Thyroid gland (tissue), 4 donors: ENCODE measurements around the gene CEMIP2. TPM values are rescaled to one million over a fixed set of nuclear protein-coding genes. Genes with fewer than 3 reads are reported as not detected.

Experiments
- DNase-seq, 2 donors: peaks; one replicate each; pipeline ENCODE4 v3.0.0-alpha.2; 2019
- H3K27ac ChIP-seq, 3 donors: fragments of 200-600 bp; sonication (generic); 1 replicate in 2 of 3; 2 replicates in 1 of 3; pipeline ENCODE4 v1.5.1; 2016 to 2019; ENCODE audit warnings: mild to moderate bottlenecking in 1 of 3, moderate library complexity in 1 of 3
- H3K27me3 ChIP-seq: fragments of 200-600 bp; sonication (generic); one replicate; pipeline ENCODE4 v1.5.1; 2019
- H3K36me3 ChIP-seq, 2 donors: fragments of 200-600 bp; sonication (generic); one replicate each; pipeline ENCODE4 v1.5.1; 2016 to 2019
- H3K4me1 ChIP-seq, 2 donors: fragments of 200-600 bp; sonication (generic); one replicate each; pipeline ENCODE4 v1.5.1; 2017 to 2019
- H3K4me3 ChIP-seq, 3 donors: fragments of 200-600 bp; sonication (generic); replicated peaks in 1 of 3; 1 replicate in 2 of 3; 2 replicates in 1 of 3; pipeline ENCODE4 v1.5.1; 2016; ENCODE audit warnings: mild to moderate bottlenecking in 1 of 3
- H3K9me3 ChIP-seq: fragments of 200-600 bp; sonication (generic); one replicate; pipeline ENCODE4 v1.5.1; 2017
- CTCF ChIP-seq, 6 experiments: fragments of 200-600 bp in 3 of 6; fragments of 450-650 bp in 3 of 6; sonication (generic) in 3 of 6; IDR thresholded peaks; one replicate each; pipeline ENCODE4 v1.5.1; 2016 to 2019; ENCODE audit warnings: antibody characterized with exemption in 6 of 6, mild to moderate bottlenecking in 2 of 6, inconsistent platforms in 1 of 6, moderate library complexity in 1 of 6
- POLR2A ChIP-seq, 2 donors: fragments of 450-650 bp; IDR thresholded peaks; one replicate each; pipeline ENCODE4 v1.6.1; 2017; ENCODE audit warnings: antibody characterized with exemption in 2 of 2, mild to moderate bottlenecking in 2 of 2, moderate library complexity in 1 of 2
- WGBS, 2 donors: methylation state at CpG; one replicate each; pipeline ENCODE4 v1.1.5; 2017; 5-methylcytosine and 5-hydroxymethylcytosine counted together
- intact Hi-C: fragments of 100-400 bp; cut with DNase I; formaldehyde crosslinking; loops from one replicate; pipeline ENCODE4 v1.15.1; 2023
- total RNA-seq, 4 donors: library from RNA; depleted of rRNA; stranded (reverse); fragments of >200 nt; gene quantifications; one replicate each; pipeline ENCODE4 v1.2.3, GENCODE V29; 2016

Gene CEMIP2
- total RNA-seq, 4 donors from 2014 or later = 29.6 to 111 (median 34.0) TPM

GRCh38 chr9:71758277-71758676 is 10.0 kb downstream of the CEMIP2 start:
- no peak overlapping the region for H3K4me3 ChIP-seq
- no peak overlapping the region for H3K27ac ChIP-seq
- no peaks in the 10 kb centered on the region for H3K36me3 ChIP-seq
- 55 to 64% methylated on average over 4 of the region's 4 CpGs for WGBS, 2 donors
- no peak for DNase-seq
- no peaks in the 10 kb centered on the region for H3K9me3 ChIP-seq
- H3K4me1 ChIP-seq = peaks cover 14 to 34% of the 10 kb centered on the region in 2 donors
- intact Hi-C loops = no loop called here
- TF ChIP-seq POLR2A (IDR thresholded peaks at IDR 0.05) (no peak), CTCF (IDR thresholded peaks at IDR 0.05) (no peak)
- H3K27me3 ChIP-seq = no peaks in the 10 kb centered on the region

DNA sequence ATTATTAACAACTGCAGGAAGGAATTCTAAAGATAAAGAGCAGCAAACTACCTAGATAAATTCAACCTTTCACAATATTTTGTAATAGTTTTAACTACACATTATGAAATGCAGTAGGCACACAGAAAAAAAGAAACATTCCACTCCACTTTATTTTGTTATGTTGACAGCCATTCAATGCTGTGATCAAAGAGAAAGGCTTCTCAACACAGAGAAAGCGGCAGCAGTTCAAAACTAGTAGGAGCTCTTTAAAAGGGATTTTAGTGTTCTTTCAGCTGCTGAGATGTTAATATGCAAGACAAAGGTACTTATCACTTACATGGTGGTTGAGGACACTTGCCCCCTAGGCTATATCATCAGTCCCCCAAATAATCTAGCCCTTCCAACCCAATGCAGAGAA is 11.6 kb downstream of the CEMIP2 start:
- H3K4me3 ChIP-seq = no peak overlapping the region
- H3K27me3 ChIP-seq = no peaks in the 10 kb centered on the region
- no peaks in the 10 kb centered on the region for H3K36me3 ChIP-seq
- intact Hi-C loops = no loop called here
- WGBS, 2 donors = 58 to 66% methylated on average over 1 of the region's 1 CpG
- no peak overlapping the region for H3K27ac ChIP-seq
- no peaks in the 10 kb centered on the region for H3K9me3 ChIP-seq
- no peak for TF ChIP-seq POLR2A (IDR thresholded peaks at IDR 0.05)
- no peak for TF ChIP-seq CTCF (IDR thresholded peaks at IDR 0.05)
- H3K4me1 ChIP-seq = peaks cover 14 to 24% of the 10 kb centered on the region in 2 donors
- DNase-seq = no peak

DNA sequence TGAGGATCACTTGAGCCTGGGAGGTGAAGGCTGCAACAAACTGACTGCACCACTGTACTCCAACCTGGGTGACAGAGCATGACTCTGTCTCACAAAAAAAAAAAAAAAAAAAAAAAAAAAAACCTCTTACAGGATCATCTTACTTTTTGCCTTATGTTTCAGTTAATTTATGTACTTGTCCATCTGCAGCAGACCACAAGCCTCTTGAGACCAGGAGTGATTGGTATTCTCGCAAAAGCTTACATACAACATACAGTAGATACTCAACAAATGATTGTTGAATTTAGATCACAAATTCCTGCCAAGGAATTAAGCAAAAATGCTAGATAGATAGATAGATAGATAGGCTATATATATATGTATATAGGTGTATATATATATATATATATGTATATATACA is 12.4 kb downstream of the CEMIP2 start:
- no peaks in the 10 kb centered on the region for H3K9me3 ChIP-seq
- 96 to 97% methylated on average over 1 of the region's 1 CpG for WGBS, 2 donors
- no peaks in the 10 kb centered on the region for H3K36me3 ChIP-seq
- no peak overlapping the region for H3K27ac ChIP-seq
- peak; percentile 42 to 53 for DNase-seq
- intact Hi-C loops = no loop called here
- H3K4me3 ChIP-seq = no peak overlapping the region
- no peaks in the 10 kb centered on the region for H3K27me3 ChIP-seq
- TF ChIP-seq CTCF (IDR thresholded peaks at IDR 0.05) = no peak
- no peak for TF ChIP-seq POLR2A (IDR thresholded peaks at IDR 0.05)
- peaks cover 14 to 24% of the 10 kb centered on the region in 2 donors for H3K4me1 ChIP-seq

- Histone ChIP-seq H3K4me1 (peaks cover 14 to 24% of the 10 kb centered on the region in 2 donors), H3K36me3 (no peaks in the 10 kb centered on the region), H3K4me3 (no peak overlapping the region), H3K9me3 (no peaks in the 10 kb centered on the region), H3K27me3 (no peaks in the 10 kb centered on the region), H3K27ac (no peak overlapping the region)
- no peak for DNase-seq
- 100% methylated on average over 2 of the region's 2 CpGs for WGBS, 2 donors
- no peak for TF ChIP-seq CTCF (IDR thresholded peaks at IDR 0.05)
- no peak for TF ChIP-seq POLR2A (IDR thresholded peaks at IDR 0.05)
- intact Hi-C loops = no loop called here
Measured at GRCh38 chr9:71755230-71755629, 13.1 kb downstream of the CEMIP2 start.

GRCh38 chr9:71754151-71754550 is 14.2 kb downstream of the CEMIP2 start:
- Histone ChIP-seq H3K4me1 (peaks cover 14 to 21% of the 10 kb centered on the region in 2 donors), H3K27ac (no peak overlapping the region), H3K36me3 (peaks cover 0 to 3% of the 10 kb centered on the region in 2 donors), H3K9me3 (no peaks in the 10 kb centered on the region), H3K4me3 (no peak overlapping the region), H3K27me3 (no peaks in the 10 kb centered on the region)
- DNase-seq = no peak
- TF ChIP-seq CTCF (IDR thresholded peaks at IDR 0.05) = no peak
- TF ChIP-seq POLR2A (IDR thresholded peaks at IDR 0.05) = no peak
- 94% methylated on average over 4 of the region's 4 CpGs for WGBS, 2 donors
- intact Hi-C loops = no loop called here
